ENCODE measurements around the gene CFAP90. TPM values are rescaled to one million over a fixed set of nuclear protein-coding genes. Genes with fewer than 3 reads are reported as not detected.

The CFAP90 gene
- polyA plus RNA-seq, 1 of the 3 experiments (the other 2 are of a cell fraction): 0.10 TPM

DNA sequence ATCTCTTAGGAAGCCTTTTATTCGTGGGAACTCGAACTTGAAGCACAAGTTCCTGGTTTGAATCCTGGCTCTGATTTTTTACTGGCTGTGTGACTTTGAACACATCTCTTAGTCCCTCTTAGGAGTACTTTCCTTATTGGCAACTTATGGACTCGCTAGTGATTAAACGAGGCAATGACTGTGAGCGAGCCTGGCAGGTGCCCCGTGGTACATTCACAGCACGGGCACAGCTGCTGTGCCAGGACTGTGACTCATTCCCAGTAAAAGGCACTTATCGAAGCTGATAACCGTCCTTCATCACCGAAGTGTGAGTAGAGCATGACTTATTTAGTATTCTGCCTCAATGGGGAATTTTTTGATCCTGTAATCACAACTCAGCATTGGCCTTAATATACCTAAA lies 22.7 kb downstream of the CFAP90 start:
- DNase-seq: no peak
- no peak overlapping the region for H3K4me2 ChIP-seq
- ChIA-PET POLR2A (no interaction called here), CTCF (interaction anchor here (0.5 to 3.7 kb wide), 11 partner anchors 9 to 585 kb away, joined by 3 to 39 read pairs (median 6); no protein-coding TSS in a partner anchor)
- no peak overlapping the region for H3K4me3 ChIP-seq (ENCODE audit: low read depth in 2 of 2, low read length in 1 of 2)
- TF ChIP-seq RAD21 (IDR thresholded peaks at IDR 0.05; ENCODE audit: low read length) (no peak), RCOR1 (IDR thresholded peaks at IDR 0.05; ENCODE audit: low read length) (no peak), FOXM1 (IDR thresholded peaks at IDR 0.05; ENCODE audit: low read depth) (no peak), FOSL2 (IDR thresholded peaks at IDR 0.05; ENCODE audit: borderline replicate concordance, low read depth) (no peak), EZH2phosphoT487 (IDR thresholded peaks at IDR 0.05; ENCODE audit: borderline replicate concordance, low read depth) (no peak), RFX5 (IDR thresholded peaks at IDR 0.05; ENCODE audit: low read length) (no peak), TEAD4 (IDR thresholded peaks at IDR 0.05; ENCODE audit: borderline replicate concordance, insufficient read depth) (no peak), CHD2 (IDR thresholded peaks at IDR 0.05; ENCODE audit: low read length, partially characterized antibody) (no peak), EP300 (IDR thresholded peaks at IDR 0.05; ENCODE audit: borderline replicate concordance in 1 of 2, low read depth in 1 of 2, low read length in 1 of 2) (no peak)
- TF ChIP-seq, protein P1, sequence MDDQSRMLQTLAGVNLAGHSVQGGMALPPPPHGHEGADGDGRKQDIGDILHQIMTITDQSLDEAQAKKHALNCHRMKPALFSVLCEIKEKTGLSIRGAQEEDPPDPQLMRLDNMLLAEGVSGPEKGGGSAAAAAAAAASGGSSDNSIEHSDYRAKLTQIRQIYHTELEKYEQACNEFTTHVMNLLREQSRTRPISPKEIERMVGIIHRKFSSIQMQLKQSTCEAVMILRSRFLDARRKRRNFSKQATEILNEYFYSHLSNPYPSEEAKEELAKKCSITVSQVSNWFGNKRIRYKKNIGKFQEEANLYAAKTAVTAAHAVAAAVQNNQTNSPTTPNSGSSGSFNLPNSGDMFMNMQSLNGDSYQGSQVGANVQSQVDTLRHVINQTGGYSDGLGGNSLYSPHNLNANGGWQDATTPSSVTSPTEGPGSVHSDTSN (IDR thresholded peaks at IDR 0.05): no peak
- no peaks in the 10 kb centered on the region for H3K36me3 ChIP-seq (replicated peaks in 1 of 2; ENCODE audit: control insufficient read depth in 1 of 2, insufficient read depth in 2 of 2, low read length in 1 of 2)
- H2AFZ ChIP-seq (ENCODE audit: low read depth): no peak overlapping the region
- no peak overlapping the region for H3K9ac ChIP-seq
- H3K9me2 ChIP-seq: no peaks in the 10 kb centered on the region
- no peaks in the 10 kb centered on the region for H3K9me3 ChIP-seq
- no peak overlapping the region for H3K27ac ChIP-seq (ENCODE audit: low read depth in 2 of 2, low read length in 1 of 2)
- H3K4me1 ChIP-seq (ENCODE audit: control insufficient read depth in 1 of 2, insufficient read depth in 2 of 2, low read depth in 1 of 2, low read length in 1 of 2): peaks cover 0 to 2% of the 10 kb centered on the region in 2 experiments; a peak in 1 of 4 replicates
- WGBS (ENCODE audit: low lambda C conversion rate): 22% methylated on average over 10 of the region's 10 CpGs
- H3F3A ChIP-seq (replicated peaks; ENCODE audit: insufficient read depth): no peaks in the 10 kb centered on the region
- no peaks in the 10 kb centered on the region for H4K20me1 ChIP-seq (ENCODE audit: insufficient read depth)
- no peaks in the 10 kb centered on the region for H3K79me2 ChIP-seq (ENCODE audit: insufficient read depth)
- peaks cover 33% of the 10 kb centered on the region; the same call in 1 of the 2 replicates for H3K27me3 ChIP-seq (ENCODE audit: insufficient read depth)

DNA sequence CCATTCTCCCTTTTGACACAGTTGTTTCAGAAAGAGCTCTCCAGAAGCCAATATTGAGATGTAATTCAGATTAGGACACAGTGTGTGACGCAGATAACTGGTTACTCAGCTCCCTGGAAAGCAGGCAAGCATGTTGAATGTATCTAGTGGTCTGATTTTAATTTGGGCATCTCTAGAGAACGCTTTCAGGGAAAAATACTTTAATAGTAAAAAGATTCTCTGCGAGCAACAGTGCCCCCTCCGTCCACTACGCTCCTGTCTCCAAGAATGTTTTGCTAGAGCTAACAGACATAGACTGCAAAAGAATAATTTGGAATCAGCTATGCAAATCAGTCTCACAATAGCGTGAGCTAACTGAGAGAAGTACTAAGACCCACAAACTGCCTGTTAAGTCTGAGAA lies 23.3 kb downstream of the CFAP90 start:
- no peaks in the 10 kb centered on the region for H3K9me2 ChIP-seq
- peaks cover 0 to 2% of the 10 kb centered on the region in 2 experiments; a peak in 1 of 4 replicates for H3K4me1 ChIP-seq (ENCODE audit: control insufficient read depth in 1 of 2, insufficient read depth in 2 of 2, low read depth in 1 of 2, low read length in 1 of 2)
- peaks cover 40% of the 10 kb centered on the region; the same call in 1 of the 2 replicates for H3K27me3 ChIP-seq (ENCODE audit: insufficient read depth)
- H2AFZ ChIP-seq (ENCODE audit: low read depth): no peak overlapping the region
- ChIA-PET POLR2A (no interaction called here), CTCF (interaction anchor here (0.5 to 3.7 kb wide), 14 partner anchors 10 to 1102 kb away, joined by 3 to 39 read pairs (median 4); partner anchors contain the start of gene CFAP90)
- no peaks in the 10 kb centered on the region for H3F3A ChIP-seq (replicated peaks; ENCODE audit: insufficient read depth)
- H3K36me3 ChIP-seq (replicated peaks in 1 of 2; ENCODE audit: control insufficient read depth in 1 of 2, insufficient read depth in 2 of 2, low read length in 1 of 2): no peaks in the 10 kb centered on the region
- TF ChIP-seq TEAD4 (IDR thresholded peaks at IDR 0.05; ENCODE audit: borderline replicate concordance, insufficient read depth) (no peak), EZH2phosphoT487 (IDR thresholded peaks at IDR 0.05; ENCODE audit: borderline replicate concordance, low read depth) (no peak), RFX5 (IDR thresholded peaks at IDR 0.05; ENCODE audit: low read length) (no peak), CHD2 (IDR thresholded peaks at IDR 0.05; ENCODE audit: low read length, partially characterized antibody) (no peak), MEF2A (IDR thresholded peaks at IDR 0.05; ENCODE audit: borderline replicate concordance, low read depth) (no peak), FOXM1 (IDR thresholded peaks at IDR 0.05; ENCODE audit: low read depth) (no peak), RXRA (IDR thresholded peaks at IDR 0.05; ENCODE audit: borderline replicate concordance, low read depth) (no peak), RAD21 (IDR thresholded peaks at IDR 0.05; ENCODE audit: low read length) (peak; percentile 26; the same call in 1 of the 2 replicates), NFIC (IDR thresholded peaks at IDR 0.05; ENCODE audit: borderline replicate concordance) (no peak)
- TF ChIP-seq, protein P2, sequence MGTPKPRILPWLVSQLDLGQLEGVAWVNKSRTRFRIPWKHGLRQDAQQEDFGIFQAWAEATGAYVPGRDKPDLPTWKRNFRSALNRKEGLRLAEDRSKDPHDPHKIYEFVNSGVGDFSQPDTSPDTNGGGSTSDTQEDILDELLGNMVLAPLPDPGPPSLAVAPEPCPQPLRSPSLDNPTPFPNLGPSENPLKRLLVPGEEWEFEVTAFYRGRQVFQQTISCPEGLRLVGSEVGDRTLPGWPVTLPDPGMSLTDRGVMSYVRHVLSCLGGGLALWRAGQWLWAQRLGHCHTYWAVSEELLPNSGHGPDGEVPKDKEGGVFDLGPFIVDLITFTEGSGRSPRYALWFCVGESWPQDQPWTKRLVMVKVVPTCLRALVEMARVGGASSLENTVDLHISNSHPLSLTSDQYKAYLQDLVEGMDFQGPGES (IDR thresholded peaks at IDR 0.05; ENCODE audit: low read depth, low read length): no peak
- TF ChIP-seq, protein P3, sequence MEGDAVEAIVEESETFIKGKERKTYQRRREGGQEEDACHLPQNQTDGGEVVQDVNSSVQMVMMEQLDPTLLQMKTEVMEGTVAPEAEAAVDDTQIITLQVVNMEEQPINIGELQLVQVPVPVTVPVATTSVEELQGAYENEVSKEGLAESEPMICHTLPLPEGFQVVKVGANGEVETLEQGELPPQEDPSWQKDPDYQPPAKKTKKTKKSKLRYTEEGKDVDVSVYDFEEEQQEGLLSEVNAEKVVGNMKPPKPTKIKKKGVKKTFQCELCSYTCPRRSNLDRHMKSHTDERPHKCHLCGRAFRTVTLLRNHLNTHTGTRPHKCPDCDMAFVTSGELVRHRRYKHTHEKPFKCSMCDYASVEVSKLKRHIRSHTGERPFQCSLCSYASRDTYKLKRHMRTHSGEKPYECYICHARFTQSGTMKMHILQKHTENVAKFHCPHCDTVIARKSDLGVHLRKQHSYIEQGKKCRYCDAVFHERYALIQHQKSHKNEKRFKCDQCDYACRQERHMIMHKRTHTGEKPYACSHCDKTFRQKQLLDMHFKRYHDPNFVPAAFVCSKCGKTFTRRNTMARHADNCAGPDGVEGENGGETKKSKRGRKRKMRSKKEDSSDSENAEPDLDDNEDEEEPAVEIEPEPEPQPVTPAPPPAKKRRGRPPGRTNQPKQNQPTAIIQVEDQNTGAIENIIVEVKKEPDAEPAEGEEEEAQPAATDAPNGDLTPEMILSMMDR (IDR thresholded peaks at IDR 0.05): peak; percentile 54
- TF ChIP-seq, protein P4, sequence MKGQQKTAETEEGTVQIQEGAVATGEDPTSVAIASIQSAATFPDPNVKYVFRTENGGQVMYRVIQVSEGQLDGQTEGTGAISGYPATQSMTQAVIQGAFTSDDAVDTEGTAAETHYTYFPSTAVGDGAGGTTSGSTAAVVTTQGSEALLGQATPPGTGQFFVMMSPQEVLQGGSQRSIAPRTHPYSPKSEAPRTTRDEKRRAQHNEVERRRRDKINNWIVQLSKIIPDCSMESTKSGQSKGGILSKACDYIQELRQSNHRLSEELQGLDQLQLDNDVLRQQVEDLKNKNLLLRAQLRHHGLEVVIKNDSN (IDR thresholded peaks at IDR 0.05; ENCODE audit: borderline replicate concordance, low read depth): no peak
- no peaks in the 10 kb centered on the region for H3K79me2 ChIP-seq (ENCODE audit: insufficient read depth)
- no peaks in the 10 kb centered on the region for H3K9me3 ChIP-seq
- no peak overlapping the region for H3K4me3 ChIP-seq (ENCODE audit: low read depth in 2 of 2, low read length in 1 of 2)
- no peak overlapping the region for H3K9ac ChIP-seq
- no peak overlapping the region for H3K4me2 ChIP-seq
- peak; percentile 49 for DNase-seq
- H4K20me1 ChIP-seq (ENCODE audit: insufficient read depth): no peaks in the 10 kb centered on the region
- no peak overlapping the region for H3K27ac ChIP-seq (ENCODE audit: low read depth in 2 of 2, low read length in 1 of 2)
- 5% methylated on average over 6 of the region's 6 CpGs for WGBS (ENCODE audit: low lambda C conversion rate)
